Activated effector memory CD4-positive, alpha-beta T cell treated with anti-CD3 and anti-CD28 coated beads, Interleukin-2, amount 50 U/mL, for 16 hours (primary cell): Measurements from ENCODE around the gene RPS15.
"Not testable (repeated sequence)": the region's sequence is repeated elsewhere in the genome, so short reads cannot be mapped to it uniquely, and the experiment has no call there.

Experiments used
- DNase-seq: peaks from one replicate; pipeline ENCODE4 v3.0.0-alpha.2; 2020

RPS15 gene

GRCh38 chr19:1437609-1438008, 587 bp upstream of the RPS15 start:
- no peak for DNase-seq

GRCh38 chr19:1438933-1439354, 748 bp downstream of the RPS15 start:
- no peak for DNase-seq

GRCh38 chr19:1439525-1440417, 1.6 kb downstream of the RPS15 start:
- not testable (repeated sequence) for DNase-seq

GRCh38 chr19:1440418-1440801, 2.2 kb downstream of the RPS15 start:
- DNase-seq: no peak

- no peak for DNase-seq
These were observed 2.8 kb downstream of the RPS15 start for GRCh38 chr19:1441022-1441426.

- no peak for DNase-seq
These were observed 3.7 kb downstream of the RPS15 start for GRCh38 chr19:1441677-1442438.

- DNase-seq: peak; percentile 91
These were observed 7.2 kb downstream of the RPS15 start for GRCh38 chr19:1445185-1445931.

- no peak for DNase-seq
These were observed 7.9 kb downstream of the RPS15 start for GRCh38 chr19:1445932-1446712.

GRCh38 chr19:1446713-1447481, 8.7 kb downstream of the RPS15 start:
- DNase-seq: no peak

GRCh38 chr19:1447504-1447903, 9.3 kb downstream of the RPS15 start:
- no peak for DNase-seq

- no peak for DNase-seq
These were observed 9.7 kb downstream of the RPS15 start for GRCh38 chr19:1447944-1448343.

- DNase-seq: peak; percentile 73
These were observed 11.6 kb downstream of the RPS15 start, which contains the start of gene APC2 for GRCh38 chr19:1449467-1450442. Gene APC2, plus strand, starts transcription at chr19:1450121. Its CDS starts 2,881 bp downstream, at chr19:1453002.

GRCh38 chr19:1450735-1451731, 12.8 kb downstream of the RPS15 start:
- DNase-seq: no peak

- no peak for DNase-seq
These were observed 14.0 kb downstream of the RPS15 start for GRCh38 chr19:1451916-1452801.

GRCh38 chr19:1452802-1453524, 14.8 kb downstream of the RPS15 start:
- DNase-seq: no peak

- DNase-seq: no peak
These were observed 15.5 kb downstream of the RPS15 start for GRCh38 chr19:1453525-1454364.
